Endothelial cell of umbilical vein (primary cell): ENCODE data around the gene CC2D2B. TPM values are rescaled to one million over a fixed set of nuclear protein-coding genes. Genes with fewer than 3 reads are reported as not detected.

ENCODE experiments used
- BruUV-seq: library from RNA; stranded (reverse); fragments of 400-500 nt; replicated peaks from 2 replicates; lab custom pipeline; 2021; lab: Mats Ljungman, UMichigan
- CTCF ChIA-PET: fragments of 300-600, 350-600 bp; sonication (Branson Sonifier 250); formaldehyde crosslinking; loops from one replicate; lab custom pipeline; 2021; ENCODE audit warnings: antibody characterized with exemption, inconsistent platforms; lab: Charles Lee
- POLR2A ChIA-PET: fragments of 300-600, 350-600 bp; sonication (Branson Sonifier 250); formaldehyde crosslinking; loops from one replicate; lab custom pipeline; 2021; ENCODE audit warnings: antibody characterized with exemption, inconsistent platforms; lab: Charles Lee
- DNase-seq: peaks from one replicate; pipeline ENCODE4 v3.0.0-alpha.2; 2011; ENCODE audit warnings: low read depth, low spot score
- FAIRE-seq: peaks from 2 replicates; lab custom pipeline; 2011; peaks lifted over from hg19 to GRCh38; lab: Jason Lieb, UNC
- H2AFZ ChIP-seq: 2 replicates; pipeline ENCODE4 v1.6.0; 2012; ENCODE audit warnings: low read depth, low read length, control low read depth, inconsistent platforms
- H3K27ac ChIP-seq: 2 replicates; pipeline ENCODE4 v1.5.1; 2011; ENCODE audit warnings: low read depth, mild to moderate bottlenecking, control low read depth, low read length, moderate library complexity; ENCODE audit not compliant: insufficient read depth
- H3K27me3 ChIP-seq, 2 experiments: 2 replicates each; pipeline versions ENCODE4 v1.6.0 to v1.6.1; 2011; ENCODE audit warnings: low read length in 2 of 2, mixed read lengths in 1 of 2; ENCODE audit not compliant: control insufficient read depth in 2 of 2, insufficient read depth in 2 of 2
- H3K36me3 ChIP-seq, 2 experiments: 2 replicates in 1 of 2; 3 replicates in 1 of 2; pipeline ENCODE4 v1.5.1; 2011; ENCODE audit warnings: low read length in 2 of 2, mild to moderate bottlenecking in 1 of 2, moderate library complexity in 1 of 2; ENCODE audit not compliant: control insufficient read depth in 2 of 2, insufficient read depth in 2 of 2; ENCODE audit errors: extremely low read depth in 1 of 2
- H3K4me1 ChIP-seq: 3 replicates; pipeline ENCODE4 v1.5.1; 2011; ENCODE audit warnings: mild to moderate bottlenecking, low read length; ENCODE audit not compliant: control insufficient read depth, insufficient read depth; ENCODE audit errors: extremely low read depth
- H3K4me2 ChIP-seq: 2 replicates; pipeline ENCODE4 v1.6.1; 2011; ENCODE audit warnings: low read length, control low read depth, mixed read lengths; ENCODE audit not compliant: insufficient read depth
- H3K4me3 ChIP-seq, 3 experiments: fragments of 200-600 bp in 1 of 3; sonication (generic), shearing (Covaris generic) in 1 of 3; replicated peaks in 1 of 3; 2 replicates each; pipeline ENCODE4 v1.5.1; 2011 to 2016; ENCODE audit warnings: control low read depth in 3 of 3, low read length in 3 of 3, mild to moderate bottlenecking in 2 of 3, inconsistent platforms in 1 of 3, low read depth in 1 of 3, moderate library complexity in 1 of 3; ENCODE audit not compliant: insufficient read depth in 1 of 3
- H3K79me2 ChIP-seq: 2 replicates; pipeline ENCODE4 v1.6.0; 2012; ENCODE audit warnings: low read length, inconsistent platforms; ENCODE audit not compliant: control insufficient read depth, insufficient read depth
- H3K9ac ChIP-seq: replicated peaks from 2 replicates; pipeline ENCODE3; 2011; ENCODE audit warnings: low read length, control low read depth; ENCODE audit not compliant: insufficient read depth; ENCODE audit errors: extremely low read depth
- H3K9me1 ChIP-seq: replicated peaks from 3 replicates; pipeline ENCODE4 v1.6.0; 2011; ENCODE audit warnings: mild to moderate bottlenecking, low read length; ENCODE audit not compliant: control insufficient read depth, insufficient read depth; ENCODE audit errors: extremely low read depth
- H3K9me3 ChIP-seq: replicated peaks from 2 replicates; pipeline ENCODE4 v1.5.1; 2012; ENCODE audit warnings: low read length, inconsistent platforms; ENCODE audit not compliant: control insufficient read depth, insufficient read depth
- H4K20me1 ChIP-seq: replicated peaks from 2 replicates; pipeline ENCODE3; 2011; ENCODE audit warnings: mild to moderate bottlenecking, low read length; ENCODE audit not compliant: control insufficient read depth, insufficient read depth; ENCODE audit errors: extremely low read depth
- CTCF ChIP-seq, 2 donors: IDR thresholded peaks; 1 replicate in 1 of 2; 2 replicates in 1 of 2; pipeline ENCODE4 v1.5.1; 2011; ENCODE audit warnings: low read length in 2 of 2, mild to moderate bottlenecking in 2 of 2, moderate library complexity in 2 of 2, control low read depth in 1 of 2, inconsistent platforms in 1 of 2, low read depth in 1 of 2; ENCODE audit not compliant: insufficient read depth in 1 of 2; ENCODE audit errors: extremely low read depth in 1 of 2
- EZH2 ChIP-seq: IDR thresholded peaks from 2 replicates; pipeline ENCODE4 v1.6.1; 2012; ENCODE audit warnings: borderline replicate concordance, low read depth, mild to moderate bottlenecking, moderate library complexity, low read length, inconsistent platforms; ENCODE audit not compliant: severe bottlenecking
- GATA2 ChIP-seq: IDR thresholded peaks from 2 replicates; pipeline ENCODE4 v1.7.0; 2011; ENCODE audit warnings: low read depth, mild to moderate bottlenecking, moderate library complexity, mixed read lengths, low read length; ENCODE audit not compliant: insufficient read length, insufficient read depth
- dilution Hi-C: fragments of 300-500 bp; cut with MboI; formaldehyde crosslinking; loops from one replicate; pipeline ENCODE4 v1.15.0; 2019; ENCODE audit warnings: low sequenced_read_pairs; ENCODE audit not compliant: extremely low pct_ligation_motif_present
- intact Hi-C: fragments of 100-400 bp; cut with micrococcal nuclease; formaldehyde crosslinking; loops from one replicate; pipeline ENCODE4 v1.10.0; 2022
- polyA plus RNA-seq, 4 experiments: library from polyadenylated mRNA; depleted of rRNA in 3 of 4; stranded (reverse) in 3 of 4; unstranded in 1 of 4; fragments of >200 nt; gene quantifications; 2 replicates each; pipeline versions ENCODE4 v1.2.1 to v1.2.3, GENCODE V29; 2011 to 2012; ENCODE audit warnings: missing spikeins in 1 of 4
- total RNA-seq: library from RNA; stranded (reverse); gene quantifications from 2 replicates; pipeline ENCODE4 v1.2.3, GENCODE V29; 2021

The CC2D2B gene
- total and polyA plus RNA-seq, 2 donors (not counting 3 experiments of a cell fraction or from before 2014, with no cell fraction given) = 0.21 to 1.2 TPM

- no TSS peak for BruUV-seq
- CTCF ChIA-PET = no interaction called here
These were observed 90.5 kb downstream of the CC2D2B start for GRCh38 chr10:95998255-95998784.

More at GRCh38 chr10:95998255-95998784, 90.5 kb downstream of the CC2D2B start:
- DNase-seq (no peak), FAIRE-seq (no peak)
- Histone ChIP-seq H3K4me3 (no peak overlapping the region), H2AFZ (no peak overlapping the region), H3K9ac (no peak overlapping the region), H3K9me3 (no peaks in the 10 kb centered on the region), H3K9me1 (no peaks in the 10 kb centered on the region), H3K27ac (no peak overlapping the region), H3K4me2 (no peak overlapping the region), H3K36me3 (no peaks in the 10 kb centered on the region), H3K79me2 (no peaks in the 10 kb centered on the region), H4K20me1 (no peaks in the 10 kb centered on the region), H3K4me1 (no peaks in the 10 kb centered on the region), H3K27me3 (no peaks in the 10 kb centered on the region)
- POLR2A ChIA-PET = no interaction called here
- no peak for TF ChIP-seq GATA2
- no peak for TF ChIP-seq CTCF (IDR thresholded peaks at IDR 0.05; ENCODE audit: extremely low read depth in 1 of 2, insufficient read depth in 1 of 2, low read depth in 1 of 2, low read length in 2 of 2)
- TF ChIP-seq EZH2 = no peak
- intact Hi-C loops (no loop called here), dilution Hi-C loops (no loop called here)
